ENCODE measurements around the gene ADAMTSL1.

Gene ADAMTSL1, protein sequence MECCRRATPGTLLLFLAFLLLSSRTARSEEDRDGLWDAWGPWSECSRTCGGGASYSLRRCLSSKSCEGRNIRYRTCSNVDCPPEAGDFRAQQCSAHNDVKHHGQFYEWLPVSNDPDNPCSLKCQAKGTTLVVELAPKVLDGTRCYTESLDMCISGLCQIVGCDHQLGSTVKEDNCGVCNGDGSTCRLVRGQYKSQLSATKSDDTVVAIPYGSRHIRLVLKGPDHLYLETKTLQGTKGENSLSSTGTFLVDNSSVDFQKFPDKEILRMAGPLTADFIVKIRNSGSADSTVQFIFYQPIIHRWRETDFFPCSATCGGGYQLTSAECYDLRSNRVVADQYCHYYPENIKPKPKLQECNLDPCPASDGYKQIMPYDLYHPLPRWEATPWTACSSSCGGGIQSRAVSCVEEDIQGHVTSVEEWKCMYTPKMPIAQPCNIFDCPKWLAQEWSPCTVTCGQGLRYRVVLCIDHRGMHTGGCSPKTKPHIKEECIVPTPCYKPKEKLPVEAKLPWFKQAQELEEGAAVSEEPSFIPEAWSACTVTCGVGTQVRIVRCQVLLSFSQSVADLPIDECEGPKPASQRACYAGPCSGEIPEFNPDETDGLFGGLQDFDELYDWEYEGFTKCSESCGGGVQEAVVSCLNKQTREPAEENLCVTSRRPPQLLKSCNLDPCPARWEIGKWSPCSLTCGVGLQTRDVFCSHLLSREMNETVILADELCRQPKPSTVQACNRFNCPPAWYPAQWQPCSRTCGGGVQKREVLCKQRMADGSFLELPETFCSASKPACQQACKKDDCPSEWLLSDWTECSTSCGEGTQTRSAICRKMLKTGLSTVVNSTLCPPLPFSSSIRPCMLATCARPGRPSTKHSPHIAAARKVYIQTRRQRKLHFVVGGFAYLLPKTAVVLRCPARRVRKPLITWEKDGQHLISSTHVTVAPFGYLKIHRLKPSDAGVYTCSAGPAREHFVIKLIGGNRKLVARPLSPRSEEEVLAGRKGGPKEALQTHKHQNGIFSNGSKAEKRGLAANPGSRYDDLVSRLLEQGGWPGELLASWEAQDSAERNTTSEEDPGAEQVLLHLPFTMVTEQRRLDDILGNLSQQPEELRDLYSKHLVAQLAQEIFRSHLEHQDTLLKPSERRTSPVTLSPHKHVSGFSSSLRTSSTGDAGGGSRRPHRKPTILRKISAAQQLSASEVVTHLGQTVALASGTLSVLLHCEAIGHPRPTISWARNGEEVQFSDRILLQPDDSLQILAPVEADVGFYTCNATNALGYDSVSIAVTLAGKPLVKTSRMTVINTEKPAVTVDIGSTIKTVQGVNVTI (N-terminal part only)

GRCh38 chr9:18473652-18474279 lies at the start of gene ADAMTSL1:
Gene ADAMTSL1, plus strand, starts transcription at chr9:18474153. Its CDS starts 80 bp downstream, at chr9:18474233.
- in situ Hi-C loops (cut with HindIII; ENCODE audit: low pct_ligation_motif_present, low pct_unique_long_range_greater_than_20kb, low sequenced_read_pairs): no loop called here
- DNase-seq: peak; percentile 63

DNA sequence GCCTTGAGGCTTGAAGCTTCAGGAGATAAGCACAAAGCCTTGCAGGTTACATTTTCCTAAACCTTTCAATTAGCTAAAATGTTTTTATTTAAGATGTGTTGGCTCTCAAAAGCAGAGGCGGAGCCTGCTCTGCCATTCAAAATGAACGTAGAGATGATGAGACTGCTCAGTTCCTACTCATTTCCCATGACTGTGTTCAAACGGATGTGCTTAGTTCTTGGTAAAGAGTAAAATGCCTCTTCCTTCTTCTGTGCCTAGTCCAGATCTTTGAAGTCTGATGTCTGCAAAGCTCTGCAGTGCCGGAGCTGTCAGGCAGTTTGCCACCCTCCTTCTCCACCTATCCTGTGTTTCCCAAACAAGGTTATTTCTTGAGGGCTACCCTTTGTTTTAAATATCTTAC lies 46.3 kb upstream of the ADAMTSL1 start:
- in situ Hi-C loops (cut with HindIII; ENCODE audit: low pct_ligation_motif_present, low pct_unique_long_range_greater_than_20kb, low sequenced_read_pairs): no loop called here

DNA sequence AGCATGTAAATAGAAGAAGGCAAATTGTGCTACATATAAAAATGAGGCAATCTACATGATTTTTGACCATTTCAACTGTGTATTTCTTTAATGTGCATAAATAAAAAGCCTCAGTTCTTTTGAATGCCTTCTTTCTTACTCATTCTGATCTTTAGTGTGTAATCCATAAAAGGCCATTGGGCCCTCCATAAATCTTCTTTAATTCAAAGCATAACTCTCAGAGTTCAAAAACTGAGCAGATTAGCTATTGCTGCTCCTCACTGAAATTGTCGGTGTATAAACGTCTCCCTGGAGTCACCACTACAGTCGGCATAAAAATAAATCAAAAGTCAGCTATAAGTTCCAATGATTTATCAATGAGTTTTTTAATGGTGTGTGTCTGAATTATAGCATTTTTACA lies 45.3 kb upstream of the ADAMTSL1 start:
- in situ Hi-C loops (cut with HindIII; ENCODE audit: low pct_ligation_motif_present, low pct_unique_long_range_greater_than_20kb, low sequenced_read_pairs): no loop called here
- no peak for DNase-seq

More for the DNA sequence above, 46.3 kb upstream of the ADAMTSL1 start:
- no peak for DNase-seq

GRCh38 chr9:18429070-18429469 lies 44.9 kb upstream of the ADAMTSL1 start:
- DNase-seq: no peak
- in situ Hi-C loops (cut with HindIII; ENCODE audit: low pct_ligation_motif_present, low pct_unique_long_range_greater_than_20kb, low sequenced_read_pairs): no loop called here

- in situ Hi-C loops (cut with HindIII; ENCODE audit: low pct_ligation_motif_present, low pct_unique_long_range_greater_than_20kb, low sequenced_read_pairs): no loop called here
- no peak for DNase-seq
Measured at GRCh38 chr9:18433620-18434019, 40.3 kb upstream of the ADAMTSL1 start.

- no peak for DNase-seq
Measured at GRCh38 chr9:18437315-18438201, 36.4 kb upstream of the ADAMTSL1 start.

DNA sequence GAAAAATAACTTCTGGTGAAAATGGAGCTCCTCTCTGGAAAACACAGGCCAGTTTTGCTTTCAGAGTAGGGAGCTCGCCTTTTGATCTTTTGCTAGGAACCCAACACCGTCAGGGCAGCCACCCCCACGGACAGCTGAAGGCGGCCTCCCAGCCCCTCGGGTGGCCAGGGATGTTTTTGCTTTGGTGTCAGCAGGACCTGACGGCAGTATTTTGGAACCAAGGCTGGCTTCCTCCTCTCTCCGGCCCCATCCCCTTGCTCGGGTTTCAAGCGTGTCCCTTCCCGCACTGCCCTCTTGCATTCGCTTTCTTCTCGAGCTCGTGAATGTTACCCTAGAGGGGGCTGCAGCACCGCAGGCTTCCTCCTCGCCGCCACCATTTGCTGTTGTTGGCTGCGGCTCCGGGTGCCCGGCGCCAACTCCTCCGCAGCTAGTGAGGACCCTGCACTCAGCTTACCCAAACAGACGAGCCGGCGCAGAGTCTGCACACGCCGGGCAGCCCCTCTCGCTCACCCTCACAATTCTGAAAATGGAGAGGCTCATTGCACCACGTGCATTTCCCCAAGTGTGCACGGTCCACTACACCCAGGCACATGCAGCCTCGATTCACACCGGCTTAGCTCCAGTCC lies 35.5 kb upstream of the ADAMTSL1 start:
- DNase-seq: no peak
- in situ Hi-C loops (cut with HindIII; ENCODE audit: low pct_ligation_motif_present, low pct_unique_long_range_greater_than_20kb, low sequenced_read_pairs): no loop called here

More at GRCh38 chr9:18437315-18438201, 36.4 kb upstream of the ADAMTSL1 start:
- in situ Hi-C loops (cut with HindIII; ENCODE audit: low pct_ligation_motif_present, low pct_unique_long_range_greater_than_20kb, low sequenced_read_pairs): no loop called here

- no peak for DNase-seq
- in situ Hi-C loops (cut with HindIII; ENCODE audit: low pct_ligation_motif_present, low pct_unique_long_range_greater_than_20kb, low sequenced_read_pairs): no loop called here
Measured at GRCh38 chr9:18438951-18439350, 35.0 kb upstream of the ADAMTSL1 start.

DNA sequence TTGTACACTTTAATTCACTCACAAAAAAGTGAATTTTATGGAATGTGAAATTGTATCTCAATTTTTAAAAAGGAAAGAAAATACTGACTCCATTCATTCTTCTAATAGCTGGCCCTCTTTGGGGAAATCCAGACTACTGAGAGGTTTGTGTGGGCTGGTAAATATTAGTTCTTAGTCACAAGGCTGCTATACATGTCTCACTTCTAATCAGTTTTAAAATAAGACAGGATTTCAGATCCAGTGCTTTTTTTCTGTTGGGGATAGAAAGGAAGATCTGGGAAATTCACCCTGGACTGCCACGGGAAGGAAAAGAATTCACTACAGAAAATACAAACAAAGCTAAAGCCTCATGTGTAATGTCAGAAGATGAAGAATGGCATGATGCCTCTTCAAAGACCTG lies 32.7 kb upstream of the ADAMTSL1 start:
- in situ Hi-C loops (cut with HindIII; ENCODE audit: low pct_ligation_motif_present, low pct_unique_long_range_greater_than_20kb, low sequenced_read_pairs): no loop called here
- DNase-seq: no peak

- DNase-seq: peak; percentile 62
- in situ Hi-C loops (cut with HindIII; ENCODE audit: low pct_ligation_motif_present, low pct_unique_long_range_greater_than_20kb, low sequenced_read_pairs): no loop called here
Measured at GRCh38 chr9:18442629-18443491, 31.1 kb upstream of the ADAMTSL1 start.

GRCh38 chr9:18447131-18447530 lies 26.8 kb upstream of the ADAMTSL1 start:
- in situ Hi-C loops (cut with HindIII; ENCODE audit: low pct_ligation_motif_present, low pct_unique_long_range_greater_than_20kb, low sequenced_read_pairs): no loop called here
- DNase-seq: no peak

DNA sequence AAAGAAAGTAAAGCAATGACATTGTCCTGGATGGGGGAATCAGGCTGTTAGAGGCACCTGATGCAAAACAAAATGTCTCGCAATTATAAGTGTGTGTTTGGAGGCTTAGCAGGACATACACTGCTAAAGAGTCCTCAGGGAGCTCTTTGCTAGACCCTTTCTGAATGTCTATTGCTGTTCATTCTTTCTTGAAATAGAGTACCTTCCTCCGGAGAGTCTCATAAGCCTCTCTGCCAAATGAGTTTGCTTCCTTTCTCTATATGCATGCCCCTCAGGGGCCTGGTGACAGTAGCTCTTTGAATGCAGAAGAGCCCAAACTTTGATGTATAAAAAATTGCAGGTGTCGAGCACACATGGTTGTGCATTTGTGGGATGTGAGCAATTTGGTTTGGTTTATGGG lies 26.4 kb upstream of the ADAMTSL1 start:
- no peak for DNase-seq
- in situ Hi-C loops (cut with HindIII; ENCODE audit: low pct_ligation_motif_present, low pct_unique_long_range_greater_than_20kb, low sequenced_read_pairs): no loop called here

DNA sequence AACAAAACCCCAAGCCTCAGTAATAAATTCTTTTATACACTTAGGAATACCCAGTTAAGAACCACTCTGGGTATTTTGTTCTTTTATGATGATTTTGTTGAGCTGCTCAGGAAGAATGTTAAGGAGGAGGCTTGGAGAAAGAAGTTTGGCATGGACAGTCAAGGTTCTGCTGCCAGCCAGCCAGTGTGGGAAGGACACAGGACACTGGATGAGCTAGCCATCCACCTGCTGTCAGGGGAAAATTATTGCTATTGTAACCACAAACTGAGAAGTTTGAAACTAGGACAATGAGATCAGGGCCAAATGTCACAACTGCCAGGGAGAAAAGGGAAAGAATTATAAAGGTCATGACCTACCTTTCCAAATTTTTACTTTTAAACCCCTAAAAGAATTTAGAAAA lies 25.9 kb upstream of the ADAMTSL1 start:
- no peak for DNase-seq
- in situ Hi-C loops (cut with HindIII; ENCODE audit: low pct_ligation_motif_present, low pct_unique_long_range_greater_than_20kb, low sequenced_read_pairs): no loop called here

GRCh38 chr9:18451406-18451805 lies 22.5 kb upstream of the ADAMTSL1 start:
- in situ Hi-C loops (cut with HindIII; ENCODE audit: low pct_ligation_motif_present, low pct_unique_long_range_greater_than_20kb, low sequenced_read_pairs): no loop called here

DNA sequence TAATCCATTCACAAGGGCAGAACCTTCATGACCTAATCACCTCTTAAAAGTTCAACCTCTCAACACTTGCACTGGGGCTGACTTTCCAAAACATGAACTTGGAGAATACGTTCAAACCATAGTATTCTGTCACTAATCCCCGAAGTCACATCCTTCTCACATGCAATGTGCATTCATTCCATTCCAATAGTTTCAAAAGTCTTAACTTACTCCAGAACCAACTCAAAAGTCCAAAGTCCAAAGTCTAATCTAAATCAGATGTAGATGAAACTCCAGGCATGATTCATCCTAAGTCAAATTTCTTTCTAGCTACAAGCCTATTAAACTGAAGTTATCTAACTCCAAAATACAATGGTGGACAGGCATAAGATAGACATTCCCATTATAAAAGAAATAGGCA lies 21.7 kb upstream of the ADAMTSL1 start:
- DNase-seq: no peak
- in situ Hi-C loops (cut with HindIII; ENCODE audit: low pct_ligation_motif_present, low pct_unique_long_range_greater_than_20kb, low sequenced_read_pairs): no loop called here

More at GRCh38 chr9:18451406-18451805, 22.5 kb upstream of the ADAMTSL1 start:
- DNase-seq: no peak

- no peak for DNase-seq
- in situ Hi-C loops (cut with HindIII; ENCODE audit: low pct_ligation_motif_present, low pct_unique_long_range_greater_than_20kb, low sequenced_read_pairs): no loop called here
Measured at GRCh38 chr9:18456624-18457237, 17.2 kb upstream of the ADAMTSL1 start.

Data from ACHN (cell line).